ENCODE results near the gene TRANK1. TPM values are rescaled to one million over a fixed set of nuclear protein-coding genes. Genes with fewer than 3 reads are reported as not detected.

Gene TRANK1
- total RNA-seq, 1 experiment from 2014 or later, result 1.1 TPM

- H3K4me2 ChIP-seq (ENCODE audit: low read length), result no peak overlapping the region
- H4K20me1 ChIP-seq (ENCODE audit: insufficient read depth), result no peaks in the 10 kb centered on the region
- H3K9me3 ChIP-seq (ENCODE audit: control insufficient read depth in 1 of 2, insufficient read depth in 1 of 2, low read depth in 1 of 2, low read length in 2 of 2), result no peaks in the 10 kb centered on the region
- H3K9ac ChIP-seq (ENCODE audit: low read length), result no peak overlapping the region
- no peak overlapping the region for H2AFZ ChIP-seq (ENCODE audit: low read depth, low read length, poor library complexity, severe bottlenecking)
- no peaks in the 10 kb centered on the region for H3K4me1 ChIP-seq (ENCODE audit: control insufficient read depth in 1 of 2, insufficient read depth in 2 of 2, low read length in 2 of 2)
- no peaks in the 10 kb centered on the region for H3K9me2 ChIP-seq (ENCODE audit: insufficient read depth)
- no peaks in the 10 kb centered on the region for H3K79me2 ChIP-seq (ENCODE audit: insufficient read depth, low read length)
- ChIA-PET POLR2A (no interaction called here), RAD21 (ENCODE audit: low non-redundant PET in 1 of 2, low total read pairs in 2 of 2, uncharacterized antibody in 2 of 2, unreplicated experiment in 2 of 2) (no interaction called here), CTCF (no interaction called here)
- peaks cover 44% of the 10 kb centered on the region for H3K27me3 ChIP-seq (ENCODE audit: insufficient read depth, low read length)
- BruUV-seq (replicated peaks), result no TSS peak
- ATAC-seq (0 out of 2 replicates have a peak, but pooled peaks have one; percentile 25), DNase-seq (ENCODE audit: low read depth, low spot score) (no peak)
- intact Hi-C loops (cut with micrococcal nuclease), result no loop called here
- no peak overlapping the region for H3K27ac ChIP-seq (ENCODE audit: low read depth, low read length)
- H3K4me3 ChIP-seq (replicated peaks in 1 of 2; ENCODE audit: low read depth in 1 of 2, low read length in 2 of 2), result no peak overlapping the region
- H3K36me3 ChIP-seq (ENCODE audit: control insufficient read depth in 1 of 2, insufficient read depth in 2 of 2, low read length in 2 of 2), result no peaks in the 10 kb centered on the region
- TF ChIP-seq REST (IDR thresholded peaks at IDR 0.05; ENCODE audit: low read depth) (no peak), ZNF274 (IDR thresholded peaks at IDR 0.05; ENCODE audit: low read depth, low read length) (no peak), RAD21 (IDR thresholded peaks at IDR 0.05; ENCODE audit: low read depth) (no peak), EZH2 (IDR thresholded peaks at IDR 0.05) (no peak), JUND (IDR thresholded peaks at IDR 0.05) (no peak), TCF7L2 (IDR thresholded peaks at IDR 0.05; ENCODE audit: borderline replicate concordance, extremely low read depth, insufficient read depth, insufficient read length) (no peak), FOSL1 (IDR thresholded peaks at IDR 0.05; ENCODE audit: low read depth) (no peak), SP1 (IDR thresholded peaks at IDR 0.05; ENCODE audit: low read depth) (no peak), CTCF (IDR thresholded peaks at IDR 0.05 in 2 of 3, conservative IDR thresholded peaks at IDR 0.05 in 1 of 3; ENCODE audit: borderline replicate concordance in 1 of 3, insufficient read depth in 1 of 3, low read depth in 2 of 3, low read length in 2 of 3) (no peak), ATF3 (IDR thresholded peaks at IDR 0.05) (no peak), CBX3 (IDR thresholded peaks at IDR 0.05; ENCODE audit: low read depth) (no peak), ZFX (IDR thresholded peaks at IDR 0.05) (no peak), SRF (IDR thresholded peaks at IDR 0.05; ENCODE audit: low read depth) (no peak), EGR1 (IDR thresholded peaks at IDR 0.05; ENCODE audit: low read depth) (no peak), ZBTB33 (IDR thresholded peaks at IDR 0.05; ENCODE audit: extremely low read depth, insufficient replicate concordance, low read length) (no peak), POLR2A (IDR thresholded peaks at IDR 0.05; ENCODE audit: borderline replicate concordance, extremely low read depth, insufficient read depth, insufficient read length) (no peak)
These were observed 167.2 kb downstream of the TRANK1 start for GRCh38 chr3:36777424-36778218.
